ENCODE data around the gene RAD54L.
"Not testable (repeated sequence)": the region's sequence is repeated elsewhere in the genome, so short reads cannot be mapped to it uniquely, and the experiment has no call there.

The RAD54L gene

GRCh38 chr1:46325285-46326076 lies 77.9 kb downstream of the RAD54L start:
- not testable (repeated sequence) for H3K4me3 ChIP-seq (ENCODE audit: severe bottlenecking); ATAC-seq (ENCODE audit: low read depth); H3K36me3 ChIP-seq (ENCODE audit: low read depth); H3K27me3 ChIP-seq (ENCODE audit: insufficient read depth, poor library complexity, severe bottlenecking); DNase-seq (ENCODE audit: low spot score); H3K9me3 ChIP-seq (ENCODE audit: severe bottlenecking); H3K27ac ChIP-seq (ENCODE audit: poor library complexity, severe bottlenecking); H3K4me1 ChIP-seq (ENCODE audit: insufficient read depth, poor library complexity, severe bottlenecking)
